ENCODE results near the gene RNF38.
"Not testable (repeated sequence)": the region's sequence is repeated elsewhere in the genome, so short reads cannot be mapped to it uniquely, and the experiment has no call there.

The RNF38 gene

GRCh38 chr9:36426945-36427344, 26.9 kb upstream of the RNF38 start:
- no peaks in the 10 kb centered on the region for H3K9me3 ChIP-seq (ENCODE audit: low read length)
- H3K36me3 ChIP-seq (ENCODE audit: insufficient read depth, low read length), result peaks cover 5% of the 10 kb centered on the region
- no peak overlapping the region for H3K4me3 ChIP-seq (ENCODE audit: low read length)
- H3K4me1 ChIP-seq (ENCODE audit: insufficient read depth, low read length), result peaks cover 3% of the 10 kb centered on the region
- no peak overlapping the region for H2AFZ ChIP-seq (ENCODE audit: low read depth, low read length)
- H3K27me3 ChIP-seq (ENCODE audit: insufficient read depth, low read length), result no peaks in the 10 kb centered on the region

- Histone ChIP-seq H3K36me3 (ENCODE audit: insufficient read depth, low read length) (peaks cover 5% of the 10 kb centered on the region), H2AFZ (ENCODE audit: low read depth, low read length) (no peak overlapping the region), H3K9me3 (ENCODE audit: low read length) (no peaks in the 10 kb centered on the region), H3K4me3 (ENCODE audit: low read length) (no peak overlapping the region), H3K4me1 (ENCODE audit: insufficient read depth, low read length) (peaks cover 3% of the 10 kb centered on the region), H3K27me3 (ENCODE audit: insufficient read depth, low read length) (no peaks in the 10 kb centered on the region)
Observed at GRCh38 chr9:36426348-36426747, 26.3 kb upstream of the RNF38 start.

GRCh38 chr9:36424289-36425055, 24.4 kb upstream of the RNF38 start:
- Histone ChIP-seq H3K27me3 (ENCODE audit: insufficient read depth, low read length) (no peaks in the 10 kb centered on the region), H3K4me3 (ENCODE audit: low read length) (no peak overlapping the region), H3K36me3 (ENCODE audit: insufficient read depth, low read length) (peaks cover 8% of the 10 kb centered on the region), H2AFZ (ENCODE audit: low read depth, low read length) (no peak overlapping the region), H3K9me3 (ENCODE audit: low read length) (no peaks in the 10 kb centered on the region), H3K4me1 (ENCODE audit: insufficient read depth, low read length) (peaks cover 3% of the 10 kb centered on the region)

- Histone ChIP-seq H3K4me3 (ENCODE audit: low read length) (no peak overlapping the region), H3K9me3 (ENCODE audit: low read length) (no peaks in the 10 kb centered on the region), H2AFZ (ENCODE audit: low read depth, low read length) (no peak overlapping the region), H3K4me1 (ENCODE audit: insufficient read depth, low read length) (peaks cover 3% of the 10 kb centered on the region), H3K27me3 (ENCODE audit: insufficient read depth, low read length) (no peaks in the 10 kb centered on the region), H3K36me3 (ENCODE audit: insufficient read depth, low read length) (peaks cover 8% of the 10 kb centered on the region)
Observed at GRCh38 chr9:36423206-36423605, 23.1 kb upstream of the RNF38 start.

- Histone ChIP-seq H3K4me3 (ENCODE audit: low read length) (no peak overlapping the region), H3K9me3 (ENCODE audit: low read length) (peaks cover 2% of the 10 kb centered on the region), H3K27me3 (ENCODE audit: insufficient read depth, low read length) (no peaks in the 10 kb centered on the region), H2AFZ (ENCODE audit: low read depth, low read length) (no peak overlapping the region), H3K36me3 (ENCODE audit: insufficient read depth, low read length) (peaks cover 14% of the 10 kb centered on the region), H3K4me1 (ENCODE audit: insufficient read depth, low read length) (no peaks in the 10 kb centered on the region)
Observed at GRCh38 chr9:36416890-36417289, 16.8 kb upstream of the RNF38 start.

- Histone ChIP-seq H2AFZ (ENCODE audit: low read depth, low read length) (no peak overlapping the region), H3K36me3 (ENCODE audit: insufficient read depth, low read length) (peaks cover 12% of the 10 kb centered on the region), H3K4me3 (ENCODE audit: low read length) (no peak overlapping the region), H3K9me3 (ENCODE audit: low read length) (peaks cover 2% of the 10 kb centered on the region), H3K4me1 (ENCODE audit: insufficient read depth, low read length) (no peaks in the 10 kb centered on the region), H3K27me3 (ENCODE audit: insufficient read depth, low read length) (no peaks in the 10 kb centered on the region)
Observed at GRCh38 chr9:36415822-36416525, 15.9 kb upstream of the RNF38 start.

GRCh38 chr9:36411410-36411809, 11.3 kb upstream of the RNF38 start:
- H3K9me3 ChIP-seq (ENCODE audit: low read length); H3K36me3 ChIP-seq (ENCODE audit: insufficient read depth, low read length); H3K4me3 ChIP-seq (ENCODE audit: low read length); H3K27me3 ChIP-seq (ENCODE audit: insufficient read depth, low read length); H2AFZ ChIP-seq (ENCODE audit: low read depth, low read length); H3K4me1 ChIP-seq (ENCODE audit: insufficient read depth, low read length): not testable (repeated sequence)

GRCh38 chr9:36409076-36409475, 9.0 kb upstream of the RNF38 start:
- H3K9me3 ChIP-seq (ENCODE audit: low read length); H3K4me3 ChIP-seq (ENCODE audit: low read length); H3K36me3 ChIP-seq (ENCODE audit: insufficient read depth, low read length); H2AFZ ChIP-seq (ENCODE audit: low read depth, low read length); H3K4me1 ChIP-seq (ENCODE audit: insufficient read depth, low read length); H3K27me3 ChIP-seq (ENCODE audit: insufficient read depth, low read length): not testable (repeated sequence)

GRCh38 chr9:36407122-36407723, 7.2 kb upstream of the RNF38 start:
- H3K9me3 ChIP-seq (ENCODE audit: low read length), result no peaks in the 10 kb centered on the region
- H3K4me3 ChIP-seq (ENCODE audit: low read length), result no peak overlapping the region
- no peaks in the 10 kb centered on the region for H3K36me3 ChIP-seq (ENCODE audit: insufficient read depth, low read length)
- H2AFZ ChIP-seq (ENCODE audit: low read depth, low read length), result no peak overlapping the region
- no peaks in the 10 kb centered on the region for H3K4me1 ChIP-seq (ENCODE audit: insufficient read depth, low read length)
- H3K27me3 ChIP-seq (ENCODE audit: insufficient read depth, low read length), result no peaks in the 10 kb centered on the region

GRCh38 chr9:36402536-36402935, 2.5 kb upstream of the RNF38 start:
- no peaks in the 10 kb centered on the region for H3K9me3 ChIP-seq (ENCODE audit: low read length)
- no peak overlapping the region for H2AFZ ChIP-seq (ENCODE audit: low read depth, low read length)
- peaks cover 17% of the 10 kb centered on the region for H3K4me1 ChIP-seq (ENCODE audit: insufficient read depth, low read length)
- no peaks in the 10 kb centered on the region for H3K27me3 ChIP-seq (ENCODE audit: insufficient read depth, low read length)
- no peak overlapping the region for H3K4me3 ChIP-seq (ENCODE audit: low read length)
- no peaks in the 10 kb centered on the region for H3K36me3 ChIP-seq (ENCODE audit: insufficient read depth, low read length)

GRCh38 chr9:36401897-36402480, 1.9 kb upstream of the RNF38 start:
- Histone ChIP-seq H3K4me3 (ENCODE audit: low read length) (peak overlapping the region; percentile 90), H3K36me3 (ENCODE audit: insufficient read depth, low read length) (no peaks in the 10 kb centered on the region), H3K9me3 (ENCODE audit: low read length) (no peaks in the 10 kb centered on the region), H3K4me1 (ENCODE audit: insufficient read depth, low read length) (peaks cover 17% of the 10 kb centered on the region), H3K27me3 (ENCODE audit: insufficient read depth, low read length) (no peaks in the 10 kb centered on the region), H2AFZ (ENCODE audit: low read depth, low read length) (no peak overlapping the region)

GRCh38 chr9:36401164-36401740, 1.2 kb upstream of the RNF38 start:
- Histone ChIP-seq H3K4me1 (ENCODE audit: insufficient read depth, low read length) (peaks cover 17% of the 10 kb centered on the region), H3K36me3 (ENCODE audit: insufficient read depth, low read length) (no peaks in the 10 kb centered on the region), H3K9me3 (ENCODE audit: low read length) (no peaks in the 10 kb centered on the region), H3K4me3 (ENCODE audit: low read length) (peak overlapping the region; percentile 90), H3K27me3 (ENCODE audit: insufficient read depth, low read length) (no peaks in the 10 kb centered on the region), H2AFZ (ENCODE audit: low read depth, low read length) (peak overlapping the region; percentile 37)

Measured in neuron (in vitro differentiated cells).